ENCODE results near the gene CD82.

The CD82 gene

GRCh38 chr11:44566952-44567875 lies 1.8 kb downstream of the CD82 start:
- TF ChIP-seq CTCF (IDR thresholded peaks at IDR 0.05; ENCODE audit: insufficient read depth, low read depth, low read length, missing control alignments), result no peak
- peak overlapping the region; percentile 78 for H3K4me3 ChIP-seq (ENCODE audit: low read depth, low read length)
- DNase-seq (ENCODE audit: low read depth), result peak; percentile 67

- TF ChIP-seq CTCF (IDR thresholded peaks at IDR 0.05; ENCODE audit: insufficient read depth, low read depth, low read length, missing control alignments), result no peak
- no peak for DNase-seq (ENCODE audit: low read depth)
- peak overlapping the region; percentile 78 for H3K4me3 ChIP-seq (ENCODE audit: low read depth, low read length)
Measured at GRCh38 chr11:44567876-44568256, 2.4 kb downstream of the CD82 start.

- TF ChIP-seq CTCF (IDR thresholded peaks at IDR 0.05; ENCODE audit: insufficient read depth, low read depth, low read length, missing control alignments), result no peak
- no peak for DNase-seq (ENCODE audit: low read depth)
- peak overlapping the region; percentile 78 for H3K4me3 ChIP-seq (ENCODE audit: low read depth, low read length)
Measured at GRCh38 chr11:44568331-44568657, 2.8 kb downstream of the CD82 start.

- no peak for TF ChIP-seq CTCF (IDR thresholded peaks at IDR 0.05; ENCODE audit: insufficient read depth, low read depth, low read length, missing control alignments)
Measured at GRCh38 chr11:44568658-44569473, 3.4 kb downstream of the CD82 start.

GRCh38 chr11:44570411-44571155 lies 5.1 kb downstream of the CD82 start:
- peak overlapping the region; percentile 36 for H3K4me3 ChIP-seq (ENCODE audit: low read depth, low read length)
- DNase-seq (ENCODE audit: low read depth), result no peak
- TF ChIP-seq CTCF (IDR thresholded peaks at IDR 0.05; ENCODE audit: insufficient read depth, low read depth, low read length, missing control alignments), result no peak

More at GRCh38 chr11:44568658-44569473, 3.4 kb downstream of the CD82 start:
- peak; percentile 89 for DNase-seq (ENCODE audit: low read depth)
- H3K4me3 ChIP-seq (ENCODE audit: low read depth, low read length), result peak overlapping the region; percentile 78

GRCh38 chr11:44571871-44572270 lies 6.4 kb downstream of the CD82 start:
- no peak overlapping the region for H3K4me3 ChIP-seq (ENCODE audit: low read depth, low read length)
- no peak for TF ChIP-seq CTCF (IDR thresholded peaks at IDR 0.05; ENCODE audit: insufficient read depth, low read depth, low read length, missing control alignments)
- DNase-seq (ENCODE audit: low read depth), result no peak

Data from GM12865 (cell line).